Measurements from ENCODE around the gene SPIRE1.

- no peak for TF ChIP-seq CTCF (conservative IDR thresholded peaks at IDR 0.05)
- TF ChIP-seq EZH2 (IDR thresholded peaks at IDR 0.05; ENCODE audit: low read depth), result no peak
These were observed 223.4 kb downstream of the SPIRE1 start for GRCh38 chr18:12434541-12434929.

Data from PC-9 (cell line).